ENCODE data around the gene ANKRD36C. TPM values are rescaled to one million over a fixed set of nuclear protein-coding genes. Genes with fewer than 3 reads are reported as not detected.
"Not testable (repeated sequence)": the region's sequence is repeated elsewhere in the genome, so short reads cannot be mapped to it uniquely, and the experiment has no call there.

The ANKRD36C gene
- total RNA-seq, result 81.0 TPM

DNA sequence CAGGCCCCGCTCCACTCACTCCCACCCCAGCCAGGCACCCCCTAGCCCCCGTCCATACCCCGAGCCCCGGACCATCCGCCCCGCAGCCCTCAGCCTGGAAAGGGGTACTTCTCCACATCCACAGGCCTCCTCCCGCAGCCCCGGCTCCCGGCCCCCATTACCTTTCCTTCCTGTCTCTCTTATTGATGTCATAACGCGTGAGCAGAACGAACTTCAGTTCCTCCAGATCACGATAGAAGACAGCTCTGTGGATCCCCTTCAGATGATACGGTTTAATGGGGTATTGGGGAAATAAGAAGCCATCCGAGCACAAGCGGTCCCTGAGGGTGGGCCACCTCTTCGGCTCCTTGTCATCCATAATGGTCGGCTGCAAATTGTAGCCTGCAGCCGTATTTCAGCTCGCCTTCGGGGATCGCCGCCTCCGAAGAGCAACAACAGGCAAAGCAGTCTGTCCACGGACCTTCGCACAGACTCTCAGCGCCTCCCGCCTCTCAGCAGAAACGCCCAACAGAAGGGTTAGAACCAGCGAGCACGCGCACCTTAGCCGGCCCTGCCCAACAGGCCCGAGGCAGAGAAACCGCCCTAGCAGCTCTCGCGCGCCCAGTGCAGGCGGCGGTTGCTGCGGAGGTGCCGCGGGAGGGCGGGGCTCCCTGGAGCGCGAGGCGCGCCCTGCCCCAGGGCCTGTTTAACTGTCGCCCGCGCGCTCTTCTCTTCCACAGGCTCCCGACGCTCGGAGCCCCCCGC lies at the start of gene ANKRD36C:
TSS of gene ANKRD36C (minus strand) at position 474 of the 744 bp plus-strand sequence. CDS start at position 358, 116 bp downstream.
- intact Hi-C loops (cut with DNase I), result not testable (repeated sequence)
- DNase-seq (ENCODE audit: low spot score) (peak; percentile 58), ATAC-seq (peak; percentile 95)

DNA sequence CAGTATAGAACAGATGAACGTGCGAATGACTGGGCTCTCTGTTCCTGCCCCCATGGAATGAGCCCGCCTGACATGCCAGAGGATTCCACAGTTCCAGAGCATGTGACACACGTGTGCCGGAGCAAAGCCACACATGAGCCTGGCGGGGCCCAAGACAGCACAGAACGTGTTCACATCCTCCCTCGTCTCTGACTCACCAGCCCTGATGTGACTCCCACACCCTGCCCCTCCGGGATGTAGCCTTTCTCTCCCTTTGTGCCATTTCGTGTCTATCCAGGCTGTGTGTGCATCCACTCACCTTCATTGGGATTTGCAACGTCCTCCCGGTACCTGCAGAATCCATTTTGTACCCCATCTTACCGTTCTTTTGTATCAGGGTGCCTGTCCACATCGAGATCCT lies 43.9 kb upstream of the ANKRD36C start:
- ATAC-seq; DNase-seq (ENCODE audit: low spot score); intact Hi-C loops (cut with DNase I): not testable (repeated sequence)

DNA sequence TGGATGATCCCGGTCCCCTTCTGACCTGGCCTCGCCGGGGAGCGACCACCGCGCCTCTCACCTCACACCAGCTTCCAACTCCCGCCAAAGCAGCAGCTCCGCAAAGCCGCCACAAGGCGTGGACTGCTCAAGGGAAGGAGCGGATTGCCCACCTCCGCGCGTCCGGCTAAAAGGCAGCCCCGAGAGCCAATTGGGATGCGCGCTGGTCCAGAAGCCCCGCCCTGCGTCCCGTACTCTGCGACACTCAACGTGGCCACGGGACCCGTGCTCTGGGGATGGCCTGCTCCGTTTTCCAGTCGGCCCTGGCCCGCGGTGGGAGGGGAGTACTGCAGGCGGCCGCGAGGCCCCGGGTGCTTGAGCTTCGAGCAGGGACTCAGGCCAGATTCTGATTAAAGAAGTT lies 43.2 kb upstream of the ANKRD36C start, which contains the start of gene GPAT2:
TSS of gene GPAT2 (minus strand) at position 125 of the 400 bp plus-strand sequence. CDS start 2,557 bp downstream, outside the sequence.
- ATAC-seq, result peak; percentile 69
- DNase-seq (ENCODE audit: low spot score); intact Hi-C loops (cut with DNase I): not testable (repeated sequence)

DNA sequence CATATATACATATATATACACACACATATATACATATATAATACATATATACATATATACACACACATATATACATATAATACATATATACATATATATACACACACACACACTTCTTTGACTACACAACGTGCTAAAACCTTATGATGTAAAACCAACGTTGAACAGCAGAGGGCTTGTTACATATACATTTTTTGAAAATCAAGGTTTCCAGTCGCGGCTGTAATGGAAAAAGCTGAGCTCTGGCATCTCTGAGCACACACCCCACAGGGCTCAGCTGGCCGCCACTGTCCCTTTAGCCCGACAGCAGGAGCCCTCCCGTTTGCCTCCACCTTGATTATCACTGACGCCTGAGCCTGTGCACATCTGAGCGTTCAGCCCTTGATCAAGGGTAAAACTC lies 42.4 kb upstream of the ANKRD36C start:
- ATAC-seq; DNase-seq (ENCODE audit: low spot score); intact Hi-C loops (cut with DNase I): not testable (repeated sequence)

DNA sequence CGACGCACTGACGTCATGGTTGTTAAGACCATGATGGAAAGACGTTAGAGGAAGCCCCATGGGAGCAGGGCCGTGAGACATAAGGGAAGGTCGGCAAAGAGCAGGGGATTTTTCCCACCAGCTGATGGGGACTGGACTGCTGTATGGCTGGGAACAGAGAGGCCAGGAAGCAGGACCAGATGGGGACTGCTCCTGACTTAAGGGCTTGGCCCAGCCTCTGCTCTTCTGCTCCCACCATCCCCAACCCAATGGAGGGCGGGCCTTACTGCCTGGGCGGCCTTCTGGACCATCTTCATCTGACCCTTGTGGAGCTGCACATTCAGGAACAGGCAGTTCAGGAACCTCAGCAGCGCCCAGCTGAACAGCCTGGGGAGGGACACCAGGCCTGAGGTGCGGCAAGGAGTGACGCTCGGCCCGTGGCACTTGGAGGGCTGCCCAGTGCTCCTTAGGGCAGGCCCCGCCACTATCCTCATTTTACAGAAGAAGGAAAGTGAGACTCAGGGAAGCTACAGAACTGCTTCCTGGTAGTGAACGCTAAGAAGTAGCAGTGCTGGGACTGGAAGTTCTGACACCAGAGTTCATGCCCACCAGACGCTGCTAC lies 36.2 kb upstream of the ANKRD36C start:
- ATAC-seq; intact Hi-C loops (cut with DNase I): not testable (repeated sequence)

DNA sequence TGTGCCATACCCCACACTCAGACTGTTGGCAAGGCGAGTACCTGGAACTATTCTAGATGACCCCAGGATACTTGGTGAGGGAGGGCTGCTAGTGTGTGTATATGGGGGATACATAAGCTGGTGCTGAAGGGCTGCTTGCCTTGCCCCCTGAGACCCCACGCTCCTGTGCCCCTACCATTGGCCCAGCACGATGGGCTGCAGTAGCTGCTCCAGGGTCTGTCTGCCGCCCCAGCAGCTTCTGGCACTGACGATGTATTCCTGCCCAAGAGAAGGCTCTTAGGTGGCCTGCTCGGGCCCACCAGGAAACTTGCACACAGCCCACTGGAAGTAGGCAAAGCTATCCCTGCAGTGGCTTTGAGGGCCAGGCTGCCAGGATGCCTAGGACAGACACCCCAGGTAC lies 34.1 kb upstream of the ANKRD36C start:
- intact Hi-C loops (cut with DNase I); ATAC-seq; DNase-seq (ENCODE audit: low spot score): not testable (repeated sequence)

More for the DNA sequence above, 36.2 kb upstream of the ANKRD36C start:
- DNase-seq (ENCODE audit: low spot score), result not testable (repeated sequence)

DNA sequence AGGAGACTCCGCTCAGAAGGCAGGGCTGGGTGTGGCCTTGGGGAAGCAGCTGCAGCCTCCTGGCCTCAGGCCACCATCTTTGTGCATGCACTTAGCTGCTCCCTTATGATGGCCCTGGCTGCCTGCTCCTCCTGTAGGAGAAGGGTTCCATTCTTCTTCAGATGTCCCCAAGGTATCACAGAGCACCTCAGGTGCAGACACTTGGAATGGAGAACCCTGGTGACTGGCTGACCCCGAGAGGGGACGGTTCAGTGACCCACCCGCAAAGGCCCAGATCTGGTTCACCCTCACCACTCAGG lies 33.5 kb upstream of the ANKRD36C start:
- ATAC-seq, result no peak
- intact Hi-C loops (cut with DNase I), result no loop called here
- no peak for DNase-seq (ENCODE audit: low spot score)

DNA sequence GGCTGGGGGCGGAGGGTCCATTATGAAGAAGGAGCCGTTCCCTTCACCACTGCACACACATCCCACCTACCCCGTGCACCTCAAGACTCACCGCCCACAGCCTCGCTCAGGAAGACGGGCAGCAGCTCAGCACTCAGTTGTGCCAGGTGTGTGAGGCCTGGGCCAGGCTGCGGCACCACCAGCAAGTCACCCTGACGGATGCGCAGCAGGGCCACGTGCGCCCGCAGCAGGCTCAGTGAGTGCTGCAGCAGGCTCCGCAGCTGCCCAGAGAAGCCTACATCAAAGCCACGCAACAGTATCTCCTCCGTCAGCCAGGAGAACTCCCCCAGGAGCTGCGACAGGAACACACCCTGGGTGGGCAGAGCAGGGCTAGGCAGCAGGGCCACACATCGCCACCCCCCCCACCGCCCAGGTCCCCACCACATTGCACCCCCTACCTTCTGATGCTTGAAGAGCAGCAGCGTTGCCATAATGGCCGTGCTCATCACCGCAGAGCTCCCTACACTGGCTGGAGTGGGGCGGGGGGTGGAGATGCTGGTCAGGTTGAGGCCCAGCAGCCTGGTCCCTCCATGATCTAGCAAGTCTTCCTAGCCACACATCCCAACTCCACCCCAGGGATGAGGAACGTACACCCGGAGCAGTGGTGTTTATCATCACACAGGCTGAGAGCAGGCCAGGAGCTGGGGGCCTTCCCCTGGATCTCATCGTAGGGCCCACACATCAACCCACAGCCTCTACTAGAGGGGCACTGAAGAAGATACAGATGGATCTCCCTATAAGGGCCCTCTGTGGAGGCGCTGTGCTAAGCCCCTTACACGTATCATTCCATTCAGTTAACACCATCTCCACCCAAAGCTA lies 32.9 kb upstream of the ANKRD36C start:
- intact Hi-C loops (cut with DNase I), result no loop called here
- ATAC-seq (no peak), DNase-seq (ENCODE audit: low spot score) (no peak)

DNA sequence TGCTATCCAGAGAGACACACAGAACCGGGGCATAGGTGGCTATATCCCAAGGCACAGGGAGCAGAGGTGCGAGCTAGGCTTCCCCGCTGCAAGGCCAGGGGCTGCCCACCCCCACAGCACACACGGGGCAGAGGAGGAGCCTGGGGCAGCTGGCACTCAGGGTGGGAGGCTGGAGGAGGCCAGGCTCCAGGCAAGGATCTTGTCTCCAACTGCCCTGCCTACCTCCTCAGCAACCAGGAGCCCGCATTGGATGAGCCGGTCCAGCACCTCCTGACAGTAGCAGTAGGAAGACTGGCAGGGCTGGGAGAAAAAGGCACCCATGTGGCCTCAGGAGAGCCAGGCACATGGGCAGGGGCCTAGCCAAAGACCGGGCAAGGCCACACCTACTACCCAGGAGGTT lies 32.1 kb upstream of the ANKRD36C start:
- ATAC-seq; DNase-seq (ENCODE audit: low spot score); intact Hi-C loops (cut with DNase I): not testable (repeated sequence)

DNA sequence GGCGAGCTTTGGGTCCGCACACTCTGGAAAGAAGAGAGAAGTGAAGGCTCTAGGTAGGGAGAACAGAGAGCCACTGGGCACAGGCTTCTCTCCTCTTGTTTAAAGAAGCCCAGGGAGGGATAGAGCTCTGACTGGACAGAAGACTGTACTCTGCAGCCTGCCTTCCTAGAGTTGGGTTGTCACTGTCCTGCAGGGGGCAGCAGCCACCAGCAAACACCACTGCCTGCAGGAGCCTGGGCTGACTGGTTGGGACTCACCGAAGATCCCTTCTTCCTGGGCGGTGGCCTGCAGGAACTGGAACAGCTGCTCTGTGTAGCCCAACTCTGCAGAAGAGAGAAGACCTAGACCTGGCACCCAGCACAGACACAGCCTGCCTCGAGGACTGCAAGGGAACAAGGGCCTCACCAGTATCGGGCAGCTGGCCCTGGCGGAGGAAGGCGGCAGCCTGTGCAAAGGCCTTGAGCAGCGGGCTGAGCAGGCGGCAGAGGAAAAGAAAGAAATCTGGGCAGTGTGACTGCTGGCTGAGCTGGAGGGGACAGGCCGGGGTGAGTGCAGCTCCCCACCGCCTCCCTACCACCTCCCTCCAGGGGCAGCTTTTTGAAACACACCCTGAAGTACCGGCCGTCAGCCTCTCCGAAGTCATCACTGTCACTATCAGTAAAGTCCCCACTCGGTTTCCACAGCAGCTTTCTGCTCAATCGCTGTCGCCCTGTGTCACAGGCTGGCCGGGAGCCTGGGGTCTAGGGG lies 31.2 kb upstream of the ANKRD36C start:
- DNase-seq (ENCODE audit: low spot score), result peak; percentile 89

DNA sequence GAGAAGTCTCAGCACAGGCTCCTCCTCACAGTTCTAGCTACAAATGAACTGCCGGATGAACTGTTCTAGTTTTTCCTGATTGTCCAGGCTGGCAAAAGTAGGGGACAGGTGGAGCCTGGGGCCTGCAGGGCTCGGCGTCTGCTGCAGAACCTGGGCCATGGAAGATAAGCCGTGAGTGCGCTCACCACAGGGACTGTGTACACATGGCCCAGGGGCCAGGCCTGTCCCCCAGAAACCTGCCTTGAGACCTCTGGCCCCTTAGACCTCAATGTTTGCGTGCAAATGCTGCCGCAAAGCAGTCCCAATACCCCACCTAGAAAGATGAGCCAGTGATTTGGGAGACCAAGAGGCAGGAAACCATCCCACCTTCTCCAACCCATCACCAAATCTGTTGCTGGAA lies 30.5 kb upstream of the ANKRD36C start:
- intact Hi-C loops (cut with DNase I); DNase-seq (ENCODE audit: low spot score); ATAC-seq: not testable (repeated sequence)

More for the DNA sequence above, 31.2 kb upstream of the ANKRD36C start:
- intact Hi-C loops (cut with DNase I), result not testable (repeated sequence)
- ATAC-seq, result peak; percentile 89

DNA sequence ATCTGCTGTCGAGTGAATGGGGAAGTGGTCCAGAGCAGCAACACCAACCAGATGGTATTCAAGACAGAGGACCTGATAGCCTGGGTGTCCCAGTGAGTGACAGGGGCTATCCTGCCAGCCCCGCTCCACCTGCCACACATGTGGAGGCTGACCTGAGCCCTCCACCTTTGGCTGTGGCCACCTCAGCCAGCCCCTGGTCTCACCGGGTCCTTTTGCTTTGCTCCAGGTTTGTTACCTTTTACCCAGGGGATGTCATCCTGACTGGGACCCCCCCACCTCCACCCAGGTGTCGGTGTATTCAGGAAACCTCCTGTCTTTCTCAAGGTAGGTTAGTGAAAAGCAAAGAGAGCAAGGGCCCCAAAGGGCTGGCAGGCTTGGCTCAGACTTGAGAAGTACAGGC lies 29.5 kb upstream of the ANKRD36C start:
- ATAC-seq; DNase-seq (ENCODE audit: low spot score); intact Hi-C loops (cut with DNase I): not testable (repeated sequence)

DNA sequence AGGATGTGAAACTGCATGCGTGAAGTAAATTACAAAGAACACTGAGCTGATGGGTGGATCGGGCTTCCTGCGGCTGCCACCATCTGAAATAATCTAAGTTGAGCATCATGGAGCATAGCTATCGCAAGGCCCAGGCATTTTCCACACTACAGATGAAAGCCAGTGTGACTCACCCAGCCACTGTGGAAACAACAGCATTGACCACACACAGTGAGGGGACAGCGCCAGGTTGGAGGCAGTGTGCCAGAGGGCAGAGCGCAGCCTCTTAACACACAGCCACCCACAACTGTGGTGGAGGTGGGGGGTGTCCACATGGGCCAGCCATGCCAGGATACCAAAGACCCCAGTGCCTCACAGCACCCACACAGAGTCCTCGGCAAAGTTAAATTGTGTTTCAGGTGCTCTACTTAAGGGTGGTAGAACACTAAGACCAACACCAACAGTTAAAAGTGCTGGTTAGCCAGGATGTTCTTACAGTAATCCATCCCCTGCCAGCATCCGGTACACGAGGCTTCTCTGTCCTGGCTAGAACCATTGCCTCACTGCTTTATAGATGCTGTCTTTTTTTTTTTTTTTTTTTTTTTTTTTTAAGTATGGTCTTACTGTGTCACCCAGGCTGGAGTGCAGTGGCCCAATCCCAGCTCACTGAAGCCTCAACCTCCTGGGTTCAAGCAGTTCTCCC lies 28.4 kb upstream of the ANKRD36C start:
- DNase-seq (ENCODE audit: low spot score); intact Hi-C loops (cut with DNase I): not testable (repeated sequence)
- peak; percentile 43 for ATAC-seq

DNA sequence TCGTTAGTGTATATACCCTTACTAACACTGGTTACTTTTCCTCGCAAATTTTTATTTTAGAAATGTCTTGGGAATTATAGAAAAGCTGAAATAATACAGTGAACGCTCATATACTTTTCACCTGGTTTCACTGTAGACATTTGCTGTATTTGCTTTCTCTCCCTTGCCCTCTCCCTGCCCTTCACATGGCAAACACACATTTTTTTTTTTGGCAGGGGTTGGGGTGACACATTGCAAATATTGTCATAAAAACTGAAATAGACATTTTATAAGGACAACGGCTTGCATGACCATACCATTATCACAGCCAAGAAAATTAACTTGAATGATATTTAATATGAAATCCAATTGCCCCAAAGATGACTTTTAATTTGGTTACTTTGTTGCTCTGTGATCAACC lies 24.7 kb upstream of the ANKRD36C start:
- intact Hi-C loops (cut with DNase I); ATAC-seq; DNase-seq (ENCODE audit: low spot score): not testable (repeated sequence)

DNA sequence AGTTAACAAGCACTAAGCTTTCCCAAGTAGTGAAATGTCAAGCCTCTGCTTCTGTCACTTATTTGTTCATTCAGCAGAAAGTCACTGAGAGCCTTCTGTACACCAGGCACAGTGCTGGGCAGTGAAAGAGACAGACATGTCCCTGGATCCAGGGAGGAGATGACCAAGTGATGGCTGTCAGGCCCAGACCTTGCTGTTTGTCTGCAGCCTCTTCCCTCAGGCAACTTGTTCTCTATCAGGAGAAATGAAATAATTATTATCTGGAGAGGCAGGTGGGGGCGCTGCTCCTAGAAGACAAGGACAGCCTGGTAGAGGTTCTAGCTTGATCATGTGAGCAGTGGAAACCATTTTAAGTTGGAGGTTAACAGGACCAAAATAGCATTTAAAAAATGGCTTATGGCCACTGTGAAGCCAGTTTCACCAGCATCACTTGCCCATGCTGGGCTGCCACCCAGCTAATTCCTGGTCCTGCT lies 21.2 kb upstream of the ANKRD36C start:
- ATAC-seq, result not testable (repeated sequence)

DNA sequence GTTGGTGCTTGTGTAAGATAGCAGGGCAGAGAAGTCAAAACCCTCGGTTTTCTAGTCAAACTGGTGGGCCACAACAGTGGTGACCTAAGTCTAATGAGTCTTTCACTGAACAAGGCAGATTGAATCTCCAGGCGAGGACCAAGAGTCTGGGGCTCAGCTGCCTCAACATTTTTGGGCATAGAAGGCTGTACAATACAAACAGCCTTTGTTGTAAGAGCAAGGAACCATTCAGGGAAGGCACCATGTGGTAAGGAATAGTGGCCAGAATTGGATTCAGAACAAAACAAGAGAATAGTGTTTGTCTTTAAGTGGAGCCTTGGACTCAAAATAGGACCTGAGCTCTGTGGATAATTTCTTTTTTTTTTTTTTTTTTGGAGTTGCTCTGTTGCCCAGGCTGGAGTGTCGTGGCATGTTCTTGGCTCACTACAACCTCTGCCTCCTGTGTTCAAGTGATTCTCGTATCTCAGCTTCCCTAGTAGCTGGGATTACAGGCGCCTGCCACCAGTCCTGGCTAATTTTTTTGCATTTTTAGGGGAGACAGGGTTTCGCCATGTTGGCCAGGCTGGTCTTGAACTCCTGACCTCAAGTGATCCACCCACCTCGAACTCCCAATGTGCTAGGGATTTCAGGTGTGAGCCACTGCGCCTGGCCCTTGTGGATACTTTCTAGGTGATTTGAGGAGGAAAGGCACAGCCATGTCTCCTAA lies 20.6 kb upstream of the ANKRD36C start:
- intact Hi-C loops (cut with DNase I); DNase-seq (ENCODE audit: low spot score): not testable (repeated sequence)
- peak; percentile 38 for ATAC-seq

More for the DNA sequence above, 21.2 kb upstream of the ANKRD36C start:
- DNase-seq (ENCODE audit: low spot score); intact Hi-C loops (cut with DNase I): not testable (repeated sequence)

DNA sequence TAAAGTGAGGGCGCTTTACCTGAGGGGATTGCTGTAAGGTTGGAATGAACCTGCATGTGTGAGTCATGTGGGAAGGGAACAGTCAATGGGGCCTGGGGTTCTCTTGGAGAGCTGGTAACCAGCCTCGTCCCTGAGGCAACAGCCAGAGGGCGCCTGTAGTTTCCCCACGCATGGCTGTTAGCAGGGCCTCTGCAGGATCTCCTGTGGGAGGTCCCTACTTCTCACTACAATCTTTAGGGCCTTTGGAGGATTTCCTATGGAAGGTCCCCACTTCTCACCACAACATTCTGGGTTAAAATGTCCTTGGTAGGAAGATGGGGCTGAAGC lies 19.5 kb upstream of the ANKRD36C start:
- intact Hi-C loops (cut with DNase I); DNase-seq (ENCODE audit: low spot score): not testable (repeated sequence)
- peak; percentile 40 for ATAC-seq

All from sciatic nerve (tissue), 2 donors.